CD14-positive monocyte (primary cell): ENCODE results near the gene SFI1. TPM values are rescaled to one million over a fixed set of nuclear protein-coding genes. Genes with fewer than 3 reads are reported as not detected.

Experiments used
- DNase-seq, 3 donors: peaks; one replicate each; pipeline ENCODE4 v3.0.0-alpha.2; 2011 to 2022
- H2AFZ ChIP-seq: 2 replicates; pipeline ENCODE4 v1.6.0; 2012; ENCODE audit warnings: mild to moderate bottlenecking, low read depth, low read length, inconsistent platforms; ENCODE audit not compliant: insufficient read depth, poor library complexity, severe bottlenecking
- H3K27ac ChIP-seq, 2 donors: 1 replicate in 1 of 2; 2 replicates in 1 of 2; pipeline ENCODE4 v1.5.1; 2012 to 2013; ENCODE audit warnings: low read length in 2 of 2, control low read depth in 1 of 2, inconsistent platforms in 1 of 2, low read depth in 1 of 2, mild to moderate bottlenecking in 1 of 2
- H3K27me3 ChIP-seq, 2 donors: one replicate each; pipeline versions ENCODE4 v1.6.0 to v1.6.1; 2011 to 2013; ENCODE audit warnings: low read length in 2 of 2; ENCODE audit not compliant: control insufficient read depth in 2 of 2, insufficient read depth in 2 of 2
- H3K36me3 ChIP-seq, 2 donors: replicated peaks in 1 of 2; 1 replicate in 1 of 2; 2 replicates in 1 of 2; pipeline versions ENCODE4 v1.5.1 to v1.6.1; 2012 to 2013; ENCODE audit warnings: low read length in 2 of 2, control low read depth in 1 of 2, inconsistent platforms in 1 of 2, mild to moderate bottlenecking in 1 of 2; ENCODE audit not compliant: insufficient read depth in 2 of 2, control insufficient read depth in 1 of 2
- H3K4me1 ChIP-seq, 2 donors: 1 replicate in 1 of 2; 2 replicates in 1 of 2; pipeline versions ENCODE4 v1.5.1 to v1.6.1; 2012 to 2013; ENCODE audit warnings: low read length in 2 of 2, control low read depth in 1 of 2, inconsistent platforms in 1 of 2, mild to moderate bottlenecking in 1 of 2, moderate library complexity in 1 of 2; ENCODE audit not compliant: insufficient read depth in 2 of 2, control insufficient read depth in 1 of 2
- H3K4me2 ChIP-seq: replicated peaks from 2 replicates; pipeline ENCODE3; 2012; ENCODE audit warnings: low read length, moderate library complexity, mild to moderate bottlenecking; ENCODE audit not compliant: poor library complexity, severe bottlenecking; ENCODE audit errors: extremely low read depth
- H3K4me3 ChIP-seq, 3 experiments: fragments of 200-600 bp in 1 of 3; sonication (generic) in 1 of 3; replicated peaks in 1 of 3; 1 replicate in 2 of 3; 2 replicates in 1 of 3; pipeline ENCODE4 v1.5.1; 2011 to 2013; ENCODE audit warnings: low read length in 3 of 3, mild to moderate bottlenecking in 3 of 3, control low read depth in 2 of 3, low read depth in 2 of 3, inconsistent platforms in 1 of 3, moderate library complexity in 1 of 3
- H3K79me2 ChIP-seq: 2 replicates; pipeline ENCODE4 v1.6.0; 2012; ENCODE audit warnings: mild to moderate bottlenecking, control low read depth, inconsistent platforms, low read length, moderate library complexity; ENCODE audit not compliant: insufficient read depth
- H3K9ac ChIP-seq: 2 replicates; pipeline ENCODE4 v1.6.0; 2017; ENCODE audit warnings: low read length, mild to moderate bottlenecking; ENCODE audit not compliant: insufficient read depth, poor library complexity, severe bottlenecking
- H3K9me3 ChIP-seq, 2 donors: replicated peaks in 1 of 2; 1 replicate in 1 of 2; 2 replicates in 1 of 2; pipeline versions ENCODE4 v1.5.1 to v1.6.1; 2012 to 2013; ENCODE audit warnings: low read length in 2 of 2, control low read depth in 1 of 2; ENCODE audit not compliant: control insufficient read depth in 1 of 2, insufficient read depth in 1 of 2
- H4K20me1 ChIP-seq: 2 replicates; pipeline ENCODE4 v1.6.0; 2012; ENCODE audit warnings: mild to moderate bottlenecking, low read length, control low read depth, moderate library complexity; ENCODE audit not compliant: insufficient read depth
- H3K27ac Mint-ChIP-seq, 7 donors: one replicate each; pipeline ENCODE4 v1.8.0; 2020; ENCODE audit warnings: mild to moderate bottlenecking in 7 of 7, mixed read lengths in 7 of 7, moderate library complexity in 6 of 7, inconsistent platforms in 2 of 7
- H3K27me3 Mint-ChIP-seq, 3 donors: one replicate each; pipeline ENCODE4 v1.8.0; 2021 to 2022; ENCODE audit warnings: low read depth in 3 of 3, mild to moderate bottlenecking in 3 of 3, mixed read lengths in 3 of 3, moderate library complexity in 3 of 3, inconsistent platforms in 1 of 3
- H3K36me3 Mint-ChIP-seq, 2 donors: one replicate each; pipeline ENCODE4 v1.8.0; 2020; ENCODE audit warnings: mixed read lengths in 2 of 2, inconsistent platforms in 1 of 2, mild to moderate bottlenecking in 1 of 2
- H3K4me1 Mint-ChIP-seq: one replicate; pipeline ENCODE4 v1.8.0; 2020; ENCODE audit warnings: mild to moderate bottlenecking, mixed read lengths
- H3K4me3 Mint-ChIP-seq, 2 donors: one replicate each; pipeline ENCODE4 v1.8.0; 2020; ENCODE audit warnings: mild to moderate bottlenecking in 2 of 2, mixed read lengths in 2 of 2, moderate library complexity in 1 of 2
- H3K9me3 Mint-ChIP-seq, 7 donors: one replicate each; pipeline ENCODE4 v1.8.0; 2020 to 2022; ENCODE audit warnings: mixed read lengths in 7 of 7, mild to moderate bottlenecking in 6 of 7, moderate library complexity in 6 of 7, inconsistent platforms in 2 of 7
- WGBS: methylation state at CpG from one replicate; pipeline ENCODE4 v1.1.5; 2013; ENCODE audit warnings: missing lambda C conversion rate; ENCODE audit not compliant: insufficient coverage; 5-methylcytosine and 5-hydroxymethylcytosine counted together
- intact Hi-C, 2 donors: fragments of 100-400 bp; cut with micrococcal nuclease; formaldehyde crosslinking; loops; one replicate each; pipeline versions ENCODE4 v1.15.0 to v1.15.1; 2023
- polyA plus RNA-seq, 3 donors: library from polyadenylated mRNA; depleted of rRNA in 1 of 3; unstranded in 2 of 3; stranded (reverse) in 1 of 3; fragments of 300-500 nt in 2 of 3; fragments of >200 nt in 1 of 3; fragmentation: Illumina TruSeq in 2 of 3; gene quantifications; 1 replicate in 2 of 3; 2 replicates in 1 of 3; pipeline ENCODE4 v1.2.3, GENCODE V29; 2012 to 2021
- TF ChIP-seq, protein P1 (sequence below): fragments of 200-600 bp; IDR thresholded peaks from one replicate; pipeline ENCODE4 v1.8.0; 2022; ENCODE audit warnings: antibody characterized with exemption, mild to moderate bottlenecking

SFI1 gene
- polyA plus RNA-seq, 3 donors = 1.7 to 43.4 (median 3.6) TPM

DNA sequence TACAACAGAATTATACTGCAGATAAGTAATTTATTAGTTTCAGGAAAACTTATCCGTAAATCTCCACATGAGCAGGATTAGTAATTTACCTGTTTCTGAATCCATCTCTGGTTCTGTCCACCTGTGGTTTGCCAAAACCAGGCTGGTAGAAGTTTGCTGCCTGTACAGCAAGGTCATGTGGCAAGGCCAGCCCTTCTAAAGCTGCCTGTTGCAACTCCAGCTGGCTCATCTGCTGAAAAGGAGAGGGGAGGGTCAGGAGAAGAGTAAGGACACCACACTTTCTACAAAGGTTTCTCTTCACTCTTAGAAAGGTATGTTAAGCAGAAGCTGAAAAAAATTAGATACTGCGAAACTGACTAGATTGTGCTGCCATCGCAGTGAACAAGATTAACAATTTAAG is 49.0 kb upstream of the SFI1 start:
- Histone ChIP-seq H3K4me2 (no peak overlapping the region), H3K4me1 (no peaks in the 10 kb centered on the region), H3K36me3 (peaks cover 51 to 93% of the 10 kb centered on the region in 2 donors), H3K9ac (no peak overlapping the region), H3K79me2 (no peaks in the 10 kb centered on the region), H3K27me3 (no peaks in the 10 kb centered on the region), H3K4me3 (no peak overlapping the region), H2AFZ (no peak overlapping the region), H3K9me3 (no peaks in the 10 kb centered on the region), H3K27ac (no peak overlapping the region), H4K20me1 (no peaks in the 10 kb centered on the region)
- 100% methylated on average over 1 of the region's 3 CpGs for WGBS
- no peaks in the 10 kb centered on the region for H3K9me3 Mint-ChIP-seq
- H3K36me3 Mint-ChIP-seq = peaks cover 63 to 91% of the 10 kb centered on the region in 2 donors
- peaks cover 4% of the 10 kb centered on the region for H3K4me1 Mint-ChIP-seq
- TF ChIP-seq, protein P1, sequence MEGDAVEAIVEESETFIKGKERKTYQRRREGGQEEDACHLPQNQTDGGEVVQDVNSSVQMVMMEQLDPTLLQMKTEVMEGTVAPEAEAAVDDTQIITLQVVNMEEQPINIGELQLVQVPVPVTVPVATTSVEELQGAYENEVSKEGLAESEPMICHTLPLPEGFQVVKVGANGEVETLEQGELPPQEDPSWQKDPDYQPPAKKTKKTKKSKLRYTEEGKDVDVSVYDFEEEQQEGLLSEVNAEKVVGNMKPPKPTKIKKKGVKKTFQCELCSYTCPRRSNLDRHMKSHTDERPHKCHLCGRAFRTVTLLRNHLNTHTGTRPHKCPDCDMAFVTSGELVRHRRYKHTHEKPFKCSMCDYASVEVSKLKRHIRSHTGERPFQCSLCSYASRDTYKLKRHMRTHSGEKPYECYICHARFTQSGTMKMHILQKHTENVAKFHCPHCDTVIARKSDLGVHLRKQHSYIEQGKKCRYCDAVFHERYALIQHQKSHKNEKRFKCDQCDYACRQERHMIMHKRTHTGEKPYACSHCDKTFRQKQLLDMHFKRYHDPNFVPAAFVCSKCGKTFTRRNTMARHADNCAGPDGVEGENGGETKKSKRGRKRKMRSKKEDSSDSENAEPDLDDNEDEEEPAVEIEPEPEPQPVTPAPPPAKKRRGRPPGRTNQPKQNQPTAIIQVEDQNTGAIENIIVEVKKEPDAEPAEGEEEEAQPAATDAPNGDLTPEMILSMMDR = no peak
- no peak overlapping the region for H3K27ac Mint-ChIP-seq
- no peak for DNase-seq
- H3K27me3 Mint-ChIP-seq = peaks cover 0 to 1% (median 0%) of the 10 kb centered on the region in 3 donors
- intact Hi-C loops = no loop called here
- no peak overlapping the region for H3K4me3 Mint-ChIP-seq

GRCh38 chr22:31448382-31448781 is 48.0 kb upstream of the SFI1 start:
- no peak overlapping the region for H3K9ac ChIP-seq
- H3K36me3 ChIP-seq = peaks cover 49 to 93% of the 10 kb centered on the region in 2 donors

More at GRCh38 chr22:31448382-31448781, 48.0 kb upstream of the SFI1 start:
- no peaks in the 10 kb centered on the region for H4K20me1 ChIP-seq
- H3K4me2 ChIP-seq = no peak overlapping the region
- no peaks in the 10 kb centered on the region for H3K4me1 ChIP-seq
- no peaks in the 10 kb centered on the region for H3K79me2 ChIP-seq
- TF ChIP-seq, protein P1 = no peak
- Mint-ChIP-seq H3K4me1 (peaks cover 4% of the 10 kb centered on the region), H3K36me3 (peaks cover 63 to 90% of the 10 kb centered on the region in 2 donors), H3K27me3 (peaks cover 0 to 1% (median 0%) of the 10 kb centered on the region in 3 donors), H3K4me3 (no peak overlapping the region), H3K9me3 (no peaks in the 10 kb centered on the region), H3K27ac (peak overlapping the region in 1 of 7 donors; percentile 37)
- no peak for DNase-seq
- no peak overlapping the region for H3K27ac ChIP-seq
- intact Hi-C loops = no loop called here
- WGBS = 100% methylated on average over 1 of the region's 2 CpGs
- H3K9me3 ChIP-seq = no peaks in the 10 kb centered on the region
- H2AFZ ChIP-seq = no peak overlapping the region
- no peak overlapping the region for H3K4me3 ChIP-seq
- no peaks in the 10 kb centered on the region for H3K27me3 ChIP-seq
